Bone marrow (tissue), 2 donors: Measurements from ENCODE around the gene PML.

Source experiments
- DNase-seq, 2 donors: peaks; one replicate each; lab custom pipeline; 2025; lab: John Stamatoyannopoulos, UW

PML gene, protein sequence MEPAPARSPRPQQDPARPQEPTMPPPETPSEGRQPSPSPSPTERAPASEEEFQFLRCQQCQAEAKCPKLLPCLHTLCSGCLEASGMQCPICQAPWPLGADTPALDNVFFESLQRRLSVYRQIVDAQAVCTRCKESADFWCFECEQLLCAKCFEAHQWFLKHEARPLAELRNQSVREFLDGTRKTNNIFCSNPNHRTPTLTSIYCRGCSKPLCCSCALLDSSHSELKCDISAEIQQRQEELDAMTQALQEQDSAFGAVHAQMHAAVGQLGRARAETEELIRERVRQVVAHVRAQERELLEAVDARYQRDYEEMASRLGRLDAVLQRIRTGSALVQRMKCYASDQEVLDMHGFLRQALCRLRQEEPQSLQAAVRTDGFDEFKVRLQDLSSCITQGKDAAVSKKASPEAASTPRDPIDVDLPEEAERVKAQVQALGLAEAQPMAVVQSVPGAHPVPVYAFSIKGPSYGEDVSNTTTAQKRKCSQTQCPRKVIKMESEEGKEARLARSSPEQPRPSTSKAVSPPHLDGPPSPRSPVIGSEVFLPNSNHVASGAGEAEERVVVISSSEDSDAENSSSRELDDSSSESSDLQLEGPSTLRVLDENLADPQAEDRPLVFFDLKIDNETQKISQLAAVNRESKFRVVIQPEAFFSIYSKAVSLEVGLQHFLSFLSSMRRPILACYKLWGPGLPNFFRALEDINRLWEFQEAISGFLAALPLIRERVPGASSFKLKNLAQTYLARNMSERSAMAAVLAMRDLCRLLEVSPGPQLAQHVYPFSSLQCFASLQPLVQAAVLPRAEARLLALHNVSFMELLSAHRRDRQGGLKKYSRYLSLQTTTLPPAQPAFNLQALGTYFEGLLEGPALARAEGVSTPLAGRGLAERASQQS

DNA sequence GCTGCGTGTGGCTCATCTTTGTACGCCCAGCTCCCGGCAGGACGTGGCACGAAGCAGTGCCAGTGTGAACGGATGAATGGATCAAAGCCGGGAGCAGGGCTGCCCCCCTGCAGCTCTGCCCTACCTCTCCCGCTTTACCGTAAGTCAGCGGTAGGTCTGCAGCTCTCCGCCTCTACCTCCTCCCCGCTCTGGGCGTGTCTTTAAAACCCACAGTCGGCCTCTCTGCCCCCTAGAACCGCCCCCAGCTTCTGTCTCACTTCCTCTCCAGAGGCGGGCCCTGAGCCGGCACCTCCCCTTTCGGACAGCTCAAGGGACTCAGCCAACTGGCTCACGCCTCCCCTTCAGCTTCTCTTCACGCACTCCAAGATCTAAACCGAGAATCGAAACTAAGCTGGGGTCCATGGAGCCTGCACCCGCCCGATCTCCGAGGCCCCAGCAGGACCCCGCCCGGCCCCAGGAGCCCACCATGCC, at the start of gene PML:
Gene PML, plus strand, starts transcription at position 304 of the 471 bp plus-strand sequence. Its CDS starts 97 bp downstream, at position 401.
- DNase-seq = peak; percentile 64 to 96

DNA sequence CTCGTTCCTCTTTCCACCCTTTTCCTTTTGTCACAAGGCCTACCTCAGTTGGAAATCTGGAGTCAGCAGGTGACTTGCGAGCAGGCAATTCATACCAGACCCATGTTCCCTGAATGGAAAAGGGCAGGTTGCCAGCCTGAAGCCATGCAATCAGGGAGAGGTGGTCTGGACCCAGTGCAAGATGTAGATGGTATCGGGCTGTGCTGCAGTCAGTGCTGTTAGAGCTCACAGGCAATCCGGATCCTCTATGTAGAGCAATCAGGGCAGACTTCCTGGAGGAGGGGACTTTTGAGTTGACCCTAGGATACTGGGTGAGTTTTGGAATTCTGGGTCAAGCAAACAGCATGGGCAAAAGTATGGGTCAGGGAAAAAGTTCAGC, 49.4 kb upstream of the PML start:
- no peak for DNase-seq

DNA sequence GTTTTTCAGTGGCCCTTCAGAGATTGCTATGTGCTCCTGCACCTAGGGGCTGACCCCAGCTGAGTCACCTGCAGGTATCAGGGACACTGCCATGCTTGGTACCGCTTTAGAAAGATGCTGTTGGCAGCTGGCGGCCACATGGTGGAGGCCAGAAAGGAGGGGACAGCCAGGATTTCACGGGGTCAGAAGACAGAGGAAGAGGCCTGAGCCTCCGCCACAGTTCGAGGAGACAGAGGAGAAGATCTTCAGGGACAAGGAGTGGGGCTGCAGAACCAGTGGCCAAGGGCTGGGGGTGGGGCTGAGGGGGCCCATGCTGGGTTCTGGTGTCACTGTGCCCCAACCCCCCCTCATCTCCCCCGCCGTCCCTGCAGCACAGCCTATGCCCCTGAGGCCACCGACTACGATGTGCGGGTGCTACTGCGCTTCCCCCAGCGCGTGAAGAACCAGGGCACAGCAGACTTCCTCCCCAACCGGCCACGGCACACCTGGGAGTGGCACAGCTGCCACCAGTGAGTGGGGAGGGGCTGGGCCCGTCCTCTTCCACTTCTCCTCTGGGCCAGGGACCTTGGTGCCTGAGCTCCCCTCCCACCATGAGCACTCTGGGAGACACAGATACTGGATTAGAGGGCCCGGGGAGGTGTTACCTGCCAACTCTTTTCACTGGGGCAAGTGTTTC, 48.3 kb upstream of the PML start:
- no peak for DNase-seq

DNA sequence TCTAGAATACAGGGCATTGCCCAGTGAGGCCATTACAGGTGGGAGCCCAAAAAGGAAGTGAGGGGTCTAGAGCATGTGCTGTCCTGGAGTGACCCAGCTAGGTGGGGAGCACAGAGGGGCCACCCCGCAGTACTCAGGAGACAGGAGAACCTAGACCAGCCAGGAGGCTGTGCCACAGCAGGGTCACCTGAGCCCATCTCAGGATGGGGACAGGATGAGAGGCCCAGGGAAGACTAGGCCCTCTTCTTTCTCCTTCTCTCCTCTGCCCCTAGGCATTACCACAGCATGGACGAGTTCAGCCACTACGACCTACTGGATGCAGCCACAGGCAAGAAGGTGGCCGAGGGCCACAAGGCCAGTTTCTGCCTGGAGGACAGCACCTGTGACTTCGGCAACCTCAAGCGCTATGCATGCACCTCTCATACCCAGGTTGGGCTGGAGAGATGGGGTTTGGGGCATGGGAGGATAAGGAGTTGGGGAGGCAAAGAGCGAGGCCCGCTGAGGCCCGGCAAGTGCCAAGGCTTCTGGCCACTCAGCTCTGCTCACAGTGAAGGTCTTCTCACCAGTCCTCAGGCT, 47.6 kb upstream of the PML start:
- DNase-seq = no peak

DNA sequence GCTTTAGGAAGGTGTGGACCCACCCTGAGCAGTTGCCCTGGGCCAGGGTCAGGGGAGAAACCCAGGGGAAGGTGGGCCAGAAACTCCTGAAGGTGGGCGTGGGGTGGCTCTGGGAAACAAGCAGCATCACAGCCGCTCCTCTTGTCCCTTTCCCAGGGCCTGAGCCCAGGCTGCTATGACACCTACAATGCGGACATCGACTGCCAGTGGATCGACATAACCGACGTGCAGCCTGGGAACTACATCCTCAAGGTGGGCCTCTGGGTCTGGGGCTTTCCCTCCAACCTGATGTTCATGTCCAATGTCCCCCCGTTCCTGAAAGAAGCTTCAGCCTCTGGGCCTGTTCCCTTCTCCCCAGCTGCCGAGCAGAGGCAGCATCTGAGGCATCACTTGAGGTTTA, 46.9 kb upstream of the PML start:
- DNase-seq = no peak

DNA sequence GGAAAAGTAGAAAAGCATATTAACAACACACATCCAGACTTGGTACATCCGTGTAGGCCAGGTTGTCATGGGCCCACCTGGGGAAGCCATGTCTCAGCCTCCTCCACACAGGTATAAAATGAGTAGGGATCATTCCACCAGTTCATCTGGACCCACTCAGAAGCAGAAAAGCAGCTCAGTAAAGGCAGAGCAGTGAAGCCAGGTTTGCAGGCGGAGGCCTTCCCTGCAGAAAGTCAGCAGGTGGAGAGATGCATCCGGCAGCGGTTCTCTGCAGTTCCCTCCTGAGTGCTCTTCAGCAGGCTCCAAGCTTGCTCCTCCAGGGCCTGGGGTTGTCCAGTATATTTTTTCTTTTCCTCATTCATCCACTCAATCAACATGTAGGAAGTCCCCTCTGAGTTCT, 46.1 kb upstream of the PML start:
- DNase-seq = no peak

DNA sequence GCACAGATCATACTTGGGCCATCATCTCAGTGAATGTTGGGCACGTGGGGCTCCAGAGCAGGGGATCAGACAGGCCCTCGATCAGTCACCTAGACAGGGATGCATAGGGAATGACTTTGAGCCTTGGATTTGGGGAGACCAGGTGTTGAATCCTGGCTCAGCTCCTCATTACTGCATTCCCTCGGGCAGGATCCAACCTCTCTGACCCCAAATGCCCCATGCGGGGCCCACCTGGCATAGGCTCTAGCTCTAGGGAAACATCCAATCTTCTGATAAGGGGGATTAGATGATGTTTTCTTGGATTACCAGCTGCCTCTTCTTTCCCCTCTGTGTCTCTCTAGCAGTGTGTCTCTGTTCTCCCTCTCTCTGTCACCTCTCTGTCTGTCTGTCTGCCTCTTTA, 45.5 kb upstream of the PML start:
- no peak for DNase-seq

DNA sequence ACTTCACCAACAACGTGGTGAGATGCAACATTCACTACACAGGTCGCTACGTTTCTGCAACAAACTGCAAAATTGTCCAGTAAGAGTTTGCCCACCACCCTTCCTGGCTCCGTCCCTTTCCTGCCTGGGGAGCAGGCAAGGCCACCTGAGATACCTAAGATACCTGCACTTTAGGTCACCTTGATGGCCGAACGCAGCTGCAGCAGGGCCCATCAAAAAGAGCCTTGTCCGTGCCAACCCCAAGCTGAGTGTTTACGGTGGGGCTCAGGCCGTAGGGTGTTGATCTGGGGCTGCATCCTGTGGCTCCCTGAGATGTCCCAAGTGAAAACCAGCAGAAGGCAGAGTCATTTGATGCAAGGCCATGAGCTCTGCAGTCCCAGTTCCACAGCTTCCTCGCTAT, 45.0 kb upstream of the PML start:
- no peak for DNase-seq

DNA sequence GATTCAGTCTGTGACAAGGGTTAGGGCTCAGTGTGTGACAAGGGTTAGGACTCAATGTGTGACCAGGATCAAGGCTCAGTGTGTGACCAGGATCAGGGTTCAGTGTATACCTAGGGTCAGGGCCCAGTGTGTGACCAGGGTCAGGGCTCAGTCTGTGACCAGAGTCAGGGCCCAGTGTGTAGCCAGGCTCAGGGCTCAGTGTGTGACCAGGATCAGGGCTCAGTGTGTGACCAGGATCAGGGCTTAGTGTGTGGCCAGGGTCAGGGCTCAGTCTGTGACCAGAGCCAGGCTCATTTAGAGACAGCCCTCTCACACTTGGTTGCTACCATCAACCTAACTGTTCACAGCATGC, 44.1 kb upstream of the PML start:
- no peak for DNase-seq

DNA sequence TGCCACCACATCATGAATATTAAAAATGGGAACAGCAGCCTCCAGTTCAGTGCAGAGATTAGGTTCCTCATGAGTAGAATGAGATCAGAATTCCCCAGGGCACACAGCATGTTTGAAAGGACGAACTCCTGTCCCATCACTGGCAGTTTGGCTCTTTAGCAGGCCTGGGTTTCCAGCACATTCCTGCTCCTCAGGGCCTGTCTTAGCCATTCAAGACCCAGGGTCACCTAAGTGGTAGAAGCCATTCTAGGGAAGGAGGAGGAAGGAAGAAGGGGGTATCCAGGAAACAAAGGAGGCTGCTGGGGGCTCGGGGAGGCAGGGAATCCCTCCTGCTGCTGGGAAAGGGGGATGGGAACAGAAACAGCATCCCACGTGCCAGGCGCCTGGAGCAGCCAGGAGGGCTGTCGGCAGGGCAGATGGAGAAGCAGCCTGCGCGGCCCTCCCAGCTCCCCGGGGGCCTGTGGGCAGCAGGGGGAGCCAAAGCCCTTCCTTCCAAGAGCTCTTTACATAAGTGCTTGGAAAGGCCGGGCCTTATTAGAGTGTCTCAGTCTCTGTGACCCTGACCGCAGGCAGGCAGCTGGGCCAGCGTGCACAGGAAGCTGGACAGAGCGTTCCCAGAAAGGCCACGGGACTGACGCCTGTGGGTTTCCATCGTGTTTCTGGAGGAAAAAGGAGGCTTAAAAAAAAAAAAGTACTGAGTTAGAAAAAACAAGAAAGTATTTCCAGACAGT, 43.5 kb upstream of the PML start:
- DNase-seq = peak; percentile 32 to 59

DNA sequence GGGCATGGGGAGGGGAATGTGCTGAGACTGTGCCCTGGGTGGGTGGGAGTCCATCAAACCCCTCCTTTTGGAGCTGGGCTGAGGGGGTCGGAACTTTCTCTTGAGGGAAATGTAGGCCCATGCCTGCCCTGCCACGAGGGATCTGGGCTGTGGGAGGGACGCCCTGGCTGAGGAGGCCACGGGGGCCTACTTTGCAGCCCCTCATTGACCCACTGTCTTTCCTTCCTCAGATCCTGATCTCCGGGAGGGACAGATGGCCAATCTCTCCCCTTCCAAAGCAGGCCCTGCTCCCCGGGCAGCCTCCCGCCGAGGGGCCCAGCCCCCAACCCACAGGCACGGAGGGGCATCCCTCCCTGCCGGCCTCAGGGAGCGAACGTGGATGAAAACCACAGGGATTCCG, 42.9 kb upstream of the PML start:
- DNase-seq = no peak

DNA sequence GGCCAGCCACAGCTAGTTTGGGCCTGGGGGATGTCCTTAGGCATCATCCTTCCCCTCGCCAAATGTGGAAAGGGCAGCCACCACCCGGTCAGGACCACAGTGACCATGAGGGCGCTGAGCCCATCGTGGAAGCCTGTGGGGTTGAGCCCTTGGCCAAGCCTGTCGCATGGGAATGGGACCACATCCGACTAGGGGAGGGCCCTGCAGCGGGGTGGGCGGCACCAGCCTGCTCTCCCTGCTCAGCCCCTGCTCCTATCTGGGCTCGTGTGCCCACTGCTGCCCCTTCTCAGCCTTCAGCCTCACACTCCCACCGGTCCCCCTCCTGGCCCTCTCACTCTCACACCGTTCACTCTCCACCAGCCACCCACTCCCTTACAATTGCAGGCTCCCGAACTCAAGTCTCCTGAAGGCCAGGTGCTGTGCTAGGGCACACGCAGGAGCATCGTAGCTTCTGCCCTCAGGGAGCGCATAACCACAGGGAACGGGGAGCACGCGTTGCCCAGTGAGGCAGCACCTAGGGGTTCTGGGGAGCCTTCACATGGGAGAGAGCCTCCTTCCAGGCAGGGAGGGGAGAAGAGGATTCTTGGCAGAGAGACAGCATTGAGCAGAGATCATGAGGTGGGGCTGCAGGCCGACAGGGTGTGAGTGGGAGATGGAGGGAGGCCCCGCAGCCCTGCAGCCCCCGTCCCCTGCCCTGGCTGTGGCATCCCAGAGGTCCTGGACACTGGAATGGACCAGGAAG, 42.2 kb upstream of the PML start:
- no peak for DNase-seq

DNA sequence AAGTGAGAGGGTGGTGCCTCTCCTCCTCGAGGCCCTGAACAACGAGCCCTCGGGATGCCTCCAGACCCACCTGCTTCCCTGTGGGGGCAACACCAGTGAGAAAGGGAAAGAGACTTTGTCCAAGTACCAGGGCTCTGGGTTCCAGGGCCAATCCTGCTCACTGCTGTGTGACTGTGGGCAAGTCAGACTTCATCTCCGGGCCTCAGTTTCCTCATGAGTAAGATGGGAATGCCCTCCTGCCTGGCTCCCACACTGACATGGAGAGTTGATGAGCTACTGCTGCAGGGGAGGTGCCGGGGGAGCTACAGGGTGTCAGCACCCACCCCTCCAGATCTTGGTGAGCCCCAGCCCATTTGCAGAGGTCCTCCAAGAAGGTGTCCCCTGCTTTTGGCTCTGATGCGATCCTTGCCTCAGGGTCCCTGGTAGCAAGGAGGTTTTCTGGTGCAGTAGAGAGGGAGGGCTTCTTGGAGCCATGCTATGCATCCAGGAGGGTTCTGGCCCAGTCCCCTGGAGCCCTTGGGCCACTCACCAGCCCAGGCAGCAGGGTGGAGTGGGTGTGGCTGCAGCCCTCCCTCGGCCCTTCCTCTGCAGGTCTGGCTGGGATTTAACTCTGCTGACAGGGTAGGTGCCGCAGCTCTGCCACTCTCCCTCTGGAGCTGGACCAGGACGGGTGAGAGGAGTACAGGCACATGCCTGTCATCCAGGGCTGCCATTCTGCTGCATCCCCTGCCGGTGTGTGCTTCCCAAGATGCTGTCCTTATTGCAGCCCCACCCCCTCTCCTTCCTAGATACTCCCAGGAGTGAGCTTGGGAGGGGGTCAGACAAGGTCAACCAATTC, 41.4 kb upstream of the PML start:
- no peak for DNase-seq

DNA sequence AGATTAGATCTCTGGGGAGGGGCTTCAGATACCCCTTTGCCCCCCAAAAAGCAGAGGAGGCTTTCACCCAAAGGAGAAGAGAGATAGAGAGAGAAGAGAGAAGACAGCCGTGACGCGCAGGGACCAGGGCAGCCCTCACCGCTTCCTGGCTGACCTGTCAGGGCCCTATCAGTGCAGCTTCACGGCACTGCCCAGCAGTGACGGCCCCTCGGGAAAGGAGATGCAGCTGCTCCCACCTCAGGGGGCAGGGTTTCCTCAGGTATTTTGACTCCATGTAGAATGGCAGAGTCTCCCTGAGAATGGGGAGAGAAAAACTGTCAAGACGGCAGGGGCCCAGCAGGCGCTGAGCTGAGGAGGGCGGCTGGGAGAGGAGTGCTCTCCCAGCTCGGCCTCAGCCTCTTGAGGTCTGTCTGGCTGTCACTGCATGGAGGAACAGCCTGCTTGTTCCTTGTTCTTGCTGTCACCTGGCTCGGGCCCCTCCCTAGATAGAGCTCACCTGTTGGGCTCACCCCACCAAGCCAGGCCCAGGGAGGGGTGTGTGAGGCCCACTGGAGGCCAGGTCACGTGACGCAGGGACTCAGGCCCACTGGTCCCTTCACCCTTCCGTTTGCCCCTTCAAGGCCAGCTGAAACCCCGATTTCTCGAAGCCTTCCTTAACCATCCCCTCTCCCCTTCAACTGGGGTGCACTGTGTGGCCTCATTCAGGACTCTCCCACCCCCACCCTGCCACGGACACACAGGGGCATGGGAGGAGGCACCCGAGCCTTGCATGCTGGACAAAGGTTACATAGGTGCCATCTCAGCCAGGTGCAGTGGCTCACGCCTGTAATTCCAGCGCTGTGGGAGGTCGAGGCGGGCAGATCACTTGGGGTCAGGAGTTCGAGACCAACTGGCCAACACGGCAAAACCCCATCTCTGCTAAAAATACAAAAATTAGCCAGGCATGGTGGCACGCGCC, 40.0 kb upstream of the PML start:
- no peak for DNase-seq

DNA sequence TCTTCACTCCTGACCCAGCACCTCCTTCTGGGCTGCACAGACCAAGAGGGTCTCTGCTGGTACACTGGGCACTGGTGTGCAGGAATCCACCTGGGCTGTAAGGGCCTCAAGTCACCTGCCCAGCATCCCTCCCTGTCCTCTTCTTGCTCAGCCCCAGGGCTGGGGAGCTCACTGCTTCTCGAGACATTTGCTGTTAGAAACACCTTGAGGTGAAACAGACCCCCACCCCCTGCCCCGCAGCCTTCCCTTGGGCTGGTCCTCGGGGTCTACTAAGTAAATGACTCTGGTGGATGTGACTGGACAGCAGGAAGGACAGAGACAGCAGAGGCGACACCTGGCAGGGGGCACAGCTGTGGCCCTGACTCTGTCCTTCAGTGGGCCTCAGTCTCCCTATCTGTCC, 39.2 kb upstream of the PML start:
- no peak for DNase-seq

DNA sequence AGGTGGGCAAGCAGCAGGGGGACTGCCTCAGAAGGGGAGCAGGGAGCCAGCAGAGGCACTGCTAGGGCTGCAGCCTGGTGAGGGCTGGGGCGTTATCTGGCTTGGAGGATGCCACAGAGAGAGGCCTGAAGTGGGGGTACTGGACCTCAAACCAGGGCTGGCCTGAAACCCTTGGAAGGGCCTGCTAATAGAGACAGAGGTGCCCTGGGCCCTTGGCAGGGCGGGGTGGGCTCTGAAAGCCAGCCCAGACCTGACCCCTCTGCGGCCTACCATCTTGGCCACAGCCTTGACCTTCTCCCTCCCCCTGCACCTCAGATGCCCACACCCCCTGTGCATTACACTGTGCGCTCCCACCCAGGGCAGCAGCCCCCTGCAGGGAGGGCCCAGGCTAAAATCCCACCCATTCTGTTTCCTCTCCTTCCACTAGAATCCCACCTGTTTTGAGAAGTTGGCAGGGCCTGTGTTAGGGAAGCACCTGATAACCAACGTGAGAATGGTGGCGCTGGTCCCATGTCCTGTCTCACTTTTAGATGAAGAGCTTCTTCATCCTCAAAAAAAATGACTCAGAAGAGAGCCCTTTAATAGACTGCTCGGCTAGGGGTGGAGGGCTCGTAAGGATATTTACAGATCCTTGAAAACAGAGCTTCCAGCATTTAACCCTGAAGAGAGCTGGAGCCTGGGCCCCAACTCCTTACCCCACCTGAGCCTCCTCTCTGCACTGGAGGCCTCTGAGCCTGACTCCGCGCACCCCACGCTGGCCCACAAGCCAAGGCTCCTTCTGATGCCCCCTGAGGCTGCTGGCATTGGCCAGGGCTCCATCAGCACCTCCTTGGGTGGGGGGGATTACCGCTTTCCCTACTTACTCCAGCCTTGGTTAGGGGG, 38.4 kb upstream of the PML start:
- no peak for DNase-seq

DNA sequence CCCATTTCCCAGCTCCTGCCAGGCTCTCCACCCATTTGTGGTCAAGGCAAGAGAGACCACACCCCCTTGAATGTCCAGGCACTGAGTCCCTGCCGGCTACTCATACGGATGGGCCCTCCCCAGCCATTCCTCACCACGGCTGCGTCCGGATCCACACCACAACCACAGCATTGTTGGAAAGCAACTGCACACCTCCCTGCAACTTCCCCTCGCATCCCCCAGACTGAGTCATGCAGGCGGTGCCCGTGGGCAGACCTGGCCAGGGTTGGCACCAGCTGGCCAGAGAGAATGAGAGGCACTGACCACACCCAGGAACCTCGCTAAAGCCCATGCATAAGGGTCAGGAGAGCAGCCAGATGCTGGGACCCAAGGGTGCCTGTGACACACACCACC, 37.8 kb upstream of the PML start:
- peak in 1 of 2 donors; percentile 12 for DNase-seq

DNA sequence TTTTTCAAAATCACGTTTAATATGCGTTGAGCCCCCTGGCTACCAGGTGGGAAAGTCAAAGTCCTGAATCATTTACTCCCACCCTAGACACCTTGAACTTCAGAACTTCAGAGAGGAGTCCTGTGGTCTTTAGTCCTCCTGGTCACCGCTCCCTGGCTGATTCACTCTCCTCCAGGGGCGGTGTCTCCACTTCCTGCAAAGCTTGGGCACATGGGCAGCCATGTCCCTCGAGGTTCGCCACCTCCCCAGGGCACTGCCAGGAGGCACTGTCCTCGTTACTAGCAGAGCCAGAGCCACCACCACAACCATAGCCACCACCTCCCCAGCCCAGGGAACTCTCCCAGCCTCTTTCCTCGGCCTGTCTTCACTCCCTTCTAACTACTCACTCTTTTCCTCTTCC, 37.2 kb upstream of the PML start:
- no peak for DNase-seq
